MCF 10A (cell line): ENCODE results near the gene HP. TPM values are rescaled to one million over a fixed set of nuclear protein-coding genes. Genes with fewer than 3 reads are reported as not detected.
"Not testable (repeated sequence)": the region's sequence is repeated elsewhere in the genome, so short reads cannot be mapped to it uniquely, and the experiment has no call there.

Experiments
- BruUV-seq: library from RNA; stranded (reverse); fragments of 400-500 nt; replicated peaks from 2 replicates; lab custom pipeline; 2021; lab: Mats Ljungman, UMichigan
- CTCF ChIA-PET: fragments of 300-600 bp; sonication (Branson Sonifier 250); formaldehyde crosslinking; extraction: SDS; loops from one replicate; lab custom pipeline; 2021; ENCODE audit warnings: antibody characterized with exemption, inconsistent platforms; lab: Yijun Ruan, JAX
- POLR2A ChIA-PET: fragments of 300-600, 350-650 bp; sonication (Branson Sonifier 250); formaldehyde crosslinking; extraction: SDS; loops from one replicate; lab custom pipeline; 2020; ENCODE audit warnings: antibody characterized with exemption, inconsistent platforms; lab: Yijun Ruan, JAX
- DNase-seq: peaks from one replicate; pipeline ENCODE4 v3.0.0-alpha.2; 2018; ENCODE audit not compliant: unreplicated experiment
- H3K27ac Mint-ChIP-seq: one replicate; pipeline ENCODE4 v1.8.0; 2022; ENCODE audit warnings: mild to moderate bottlenecking, low read depth, mixed read lengths; ENCODE audit not compliant: unreplicated experiment
- H3K27me3 Mint-ChIP-seq: one replicate; pipeline ENCODE4 v1.8.0; 2022; ENCODE audit warnings: mixed read lengths; ENCODE audit not compliant: insufficient read depth, unreplicated experiment
- H3K36me3 Mint-ChIP-seq: one replicate; pipeline ENCODE4 v1.8.0; 2022; ENCODE audit warnings: mild to moderate bottlenecking, moderate library complexity, mixed read lengths; ENCODE audit not compliant: insufficient read depth, unreplicated experiment
- H3K4me1 Mint-ChIP-seq: one replicate; pipeline ENCODE4 v1.8.0; 2022; ENCODE audit warnings: mixed read lengths; ENCODE audit not compliant: insufficient read depth, unreplicated experiment
- H3K4me3 Mint-ChIP-seq: one replicate; pipeline ENCODE4 v1.8.0; 2022; ENCODE audit warnings: mild to moderate bottlenecking, moderate library complexity, mixed read lengths; ENCODE audit not compliant: unreplicated experiment
- H3K9me3 Mint-ChIP-seq: one replicate; pipeline ENCODE4 v1.8.0; 2022; ENCODE audit warnings: mixed read lengths; ENCODE audit not compliant: unreplicated experiment
- intact Hi-C: fragments of 100-400 bp; cut with micrococcal nuclease; formaldehyde crosslinking; loops from 2 replicates; pipeline ENCODE4 v1.14.1; 2022
- total RNA-seq: library from RNA; stranded (reverse); gene quantifications from 2 replicates; pipeline ENCODE4 v1.2.3, GENCODE V29; 2022
- TF ChIP-seq, protein P1 (sequence below): fragments of 200-600 bp; IDR thresholded peaks from one replicate; pipeline ENCODE4 v1.8.0; 2022; ENCODE audit warnings: antibody characterized with exemption, mild to moderate bottlenecking; ENCODE audit not compliant: unreplicated experiment

HP gene
- total RNA-seq, 1 experiment from 2014 or later: not detected

DNA sequence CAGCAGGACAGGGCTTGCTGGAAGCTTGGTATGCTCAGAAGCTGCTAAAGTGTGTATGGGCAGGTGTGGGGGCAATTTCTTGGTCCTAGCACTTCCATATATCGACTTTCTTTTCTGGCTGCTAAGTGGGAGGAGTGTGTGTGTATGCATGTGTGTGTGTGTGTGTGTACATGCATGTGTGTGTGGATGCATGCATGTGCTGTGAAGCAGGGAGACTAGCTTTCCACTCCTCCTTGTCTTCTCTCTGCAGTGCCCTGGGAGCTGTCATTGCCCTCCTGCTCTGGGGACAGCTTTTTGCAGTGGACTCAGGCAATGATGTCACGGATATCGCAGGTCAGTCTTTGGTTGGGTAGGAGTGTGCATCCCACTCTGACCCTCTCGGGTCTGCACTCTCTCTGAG is 1.6 kb downstream of the HP start:
- no TSS peak for BruUV-seq
- DNase-seq: no peak
- POLR2A ChIA-PET: no interaction called here
- no peaks in the 10 kb centered on the region for H3K36me3 Mint-ChIP-seq
- no peaks in the 10 kb centered on the region for H3K4me1 Mint-ChIP-seq
- H3K4me3 Mint-ChIP-seq: no peak overlapping the region
- intact Hi-C loops: no loop called here
- CTCF ChIA-PET: interaction anchor here (0.6 to 1.2 kb wide), 2 partner anchors 11 to 865 kb away, joined by 4 to 7 read pairs; no protein-coding TSS in a partner anchor
- H3K27me3 Mint-ChIP-seq: no peaks in the 10 kb centered on the region
- TF ChIP-seq, protein P1, sequence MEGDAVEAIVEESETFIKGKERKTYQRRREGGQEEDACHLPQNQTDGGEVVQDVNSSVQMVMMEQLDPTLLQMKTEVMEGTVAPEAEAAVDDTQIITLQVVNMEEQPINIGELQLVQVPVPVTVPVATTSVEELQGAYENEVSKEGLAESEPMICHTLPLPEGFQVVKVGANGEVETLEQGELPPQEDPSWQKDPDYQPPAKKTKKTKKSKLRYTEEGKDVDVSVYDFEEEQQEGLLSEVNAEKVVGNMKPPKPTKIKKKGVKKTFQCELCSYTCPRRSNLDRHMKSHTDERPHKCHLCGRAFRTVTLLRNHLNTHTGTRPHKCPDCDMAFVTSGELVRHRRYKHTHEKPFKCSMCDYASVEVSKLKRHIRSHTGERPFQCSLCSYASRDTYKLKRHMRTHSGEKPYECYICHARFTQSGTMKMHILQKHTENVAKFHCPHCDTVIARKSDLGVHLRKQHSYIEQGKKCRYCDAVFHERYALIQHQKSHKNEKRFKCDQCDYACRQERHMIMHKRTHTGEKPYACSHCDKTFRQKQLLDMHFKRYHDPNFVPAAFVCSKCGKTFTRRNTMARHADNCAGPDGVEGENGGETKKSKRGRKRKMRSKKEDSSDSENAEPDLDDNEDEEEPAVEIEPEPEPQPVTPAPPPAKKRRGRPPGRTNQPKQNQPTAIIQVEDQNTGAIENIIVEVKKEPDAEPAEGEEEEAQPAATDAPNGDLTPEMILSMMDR: no peak
- H3K27ac Mint-ChIP-seq: no peak overlapping the region
- no peaks in the 10 kb centered on the region for H3K9me3 Mint-ChIP-seq

DNA sequence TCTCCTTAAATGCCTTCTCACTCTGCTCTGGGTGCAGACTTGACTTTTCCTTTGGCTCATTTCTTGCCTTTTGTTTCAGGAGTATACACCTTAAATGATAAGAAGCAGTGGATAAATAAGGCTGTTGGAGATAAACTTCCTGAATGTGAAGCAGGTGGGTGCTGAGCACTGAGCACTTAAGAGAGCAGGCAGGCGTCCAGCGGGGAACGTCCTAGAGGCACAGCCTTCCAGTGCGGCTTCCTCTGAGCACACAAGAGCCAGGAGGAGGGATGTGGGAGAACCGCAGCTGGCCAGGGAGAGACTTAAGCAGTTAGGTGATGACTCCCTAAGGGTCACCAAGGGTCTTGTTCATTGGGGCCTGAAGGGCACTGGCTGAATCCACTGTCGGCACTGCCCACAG is 3.0 kb downstream of the HP start:
- CTCF ChIA-PET, H3K9me3 Mint-ChIP-seq, H3K27me3 Mint-ChIP-seq, POLR2A ChIA-PET, H3K27ac Mint-ChIP-seq, H3K4me1 Mint-ChIP-seq, H3K4me3 Mint-ChIP-seq, intact Hi-C loops, DNase-seq, BruUV-seq, H3K36me3 Mint-ChIP-seq: not testable (repeated sequence)

DNA sequence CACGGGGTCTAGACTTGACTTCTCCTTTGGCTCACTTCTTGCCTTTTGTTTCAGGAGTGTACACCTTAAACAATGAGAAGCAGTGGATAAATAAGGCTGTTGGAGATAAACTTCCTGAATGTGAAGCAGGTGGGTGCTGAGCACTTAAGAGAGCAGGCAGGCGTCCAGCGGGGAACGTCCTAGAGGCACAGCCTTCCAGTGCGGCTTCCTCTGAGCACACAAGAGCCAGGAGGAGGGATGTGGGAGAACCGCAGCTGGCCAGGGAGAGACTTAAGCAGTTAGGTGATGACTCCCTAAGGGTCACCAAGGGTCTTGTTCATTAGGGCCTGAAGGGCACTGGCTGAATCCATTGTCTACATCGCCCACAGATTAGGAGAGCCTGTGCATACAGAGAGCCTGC is 4.8 kb downstream of the HP start:
- POLR2A ChIA-PET, H3K9me3 Mint-ChIP-seq, H3K4me3 Mint-ChIP-seq, BruUV-seq, H3K27ac Mint-ChIP-seq, H3K27me3 Mint-ChIP-seq, H3K4me1 Mint-ChIP-seq, DNase-seq, intact Hi-C loops, H3K36me3 Mint-ChIP-seq: not testable (repeated sequence)
- CTCF ChIA-PET: interaction anchor here (0.6 to 1.1 kb wide), 2 partner anchors 17 to 259 kb away, joined by 4 read pairs; no protein-coding TSS in a partner anchor

DNA sequence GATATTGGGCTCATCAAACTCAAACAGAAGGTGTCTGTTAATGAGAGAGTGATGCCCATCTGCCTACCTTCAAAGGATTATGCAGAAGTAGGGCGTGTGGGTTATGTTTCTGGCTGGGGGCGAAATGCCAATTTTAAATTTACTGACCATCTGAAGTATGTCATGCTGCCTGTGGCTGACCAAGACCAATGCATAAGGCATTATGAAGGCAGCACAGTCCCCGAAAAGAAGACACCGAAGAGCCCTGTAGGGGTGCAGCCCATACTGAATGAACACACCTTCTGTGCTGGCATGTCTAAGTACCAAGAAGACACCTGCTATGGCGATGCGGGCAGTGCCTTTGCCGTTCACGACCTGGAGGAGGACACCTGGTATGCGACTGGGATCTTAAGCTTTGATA is 6.1 kb downstream of the HP start:
- no peaks in the 10 kb centered on the region for H3K9me3 Mint-ChIP-seq
- ChIA-PET CTCF (interaction anchor here (1.1 kb wide), 1 partner anchor 15 kb away, joined by 4 read pairs; no protein-coding TSS in a partner anchor), POLR2A (interaction anchor here (0.6 kb wide), 1 partner anchor 598 kb away, joined by 3 read pairs; no protein-coding TSS in a partner anchor)
- TF ChIP-seq, protein P1: no peak
- no peaks in the 10 kb centered on the region for H3K27me3 Mint-ChIP-seq
- DNase-seq: no peak
- no peaks in the 10 kb centered on the region for H3K4me1 Mint-ChIP-seq
- BruUV-seq: no TSS peak
- no peak overlapping the region for H3K4me3 Mint-ChIP-seq
- H3K27ac Mint-ChIP-seq: no peak overlapping the region
- intact Hi-C loops: no loop called here
- no peaks in the 10 kb centered on the region for H3K36me3 Mint-ChIP-seq

DNA sequence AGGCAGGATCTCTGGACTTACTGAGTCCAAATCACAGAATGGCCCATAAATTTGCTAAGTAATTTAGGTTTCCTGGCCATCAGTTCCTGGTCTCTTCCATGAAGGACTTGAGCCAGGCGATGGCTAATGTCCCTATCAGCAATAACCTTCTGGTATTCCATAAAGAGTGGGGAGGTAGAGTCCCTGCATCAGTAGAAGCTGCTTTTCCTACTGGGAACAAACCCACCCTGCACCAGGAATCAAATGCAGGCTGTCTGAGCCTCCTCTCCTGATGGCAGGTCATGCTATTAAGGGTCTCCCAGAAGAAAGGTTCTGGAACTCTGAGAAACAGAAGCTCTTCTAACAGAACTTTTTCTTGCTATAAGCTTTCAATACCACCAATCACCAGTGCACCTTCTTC is 7.3 kb downstream of the HP start:
- CTCF ChIA-PET: no interaction called here
- no peak for DNase-seq

More for the DNA sequence above, 7.3 kb downstream of the HP start:
- H3K4me1 Mint-ChIP-seq: no peaks in the 10 kb centered on the region
- intact Hi-C loops: no loop called here
- H3K27ac Mint-ChIP-seq: no peak overlapping the region
- no peaks in the 10 kb centered on the region for H3K9me3 Mint-ChIP-seq
- H3K27me3 Mint-ChIP-seq: no peaks in the 10 kb centered on the region
- TF ChIP-seq, protein P1: no peak
- BruUV-seq: no TSS peak
- H3K4me3 Mint-ChIP-seq: no peak overlapping the region
- POLR2A ChIA-PET: no interaction called here
- no peaks in the 10 kb centered on the region for H3K36me3 Mint-ChIP-seq
